ENCODE measurements around the gene PDCD1.

GRCh38 chr2:241864850-241865213 is 6.1 kb upstream of the PDCD1 start:
- no peak for TF ChIP-seq CTCF (IDR thresholded peaks at IDR 0.05)
- TF ChIP-seq EZH2 (IDR thresholded peaks at IDR 0.05; ENCODE audit: borderline replicate concordance, insufficient read depth, low read depth, low read length, poor library complexity, severe bottlenecking), result no peak
